Measurements from ENCODE around the gene HHAT.
"Not testable (repeated sequence)": the region's sequence is repeated elsewhere in the genome, so short reads cannot be mapped to it uniquely, and the experiment has no call there.

HHAT gene

DNA sequence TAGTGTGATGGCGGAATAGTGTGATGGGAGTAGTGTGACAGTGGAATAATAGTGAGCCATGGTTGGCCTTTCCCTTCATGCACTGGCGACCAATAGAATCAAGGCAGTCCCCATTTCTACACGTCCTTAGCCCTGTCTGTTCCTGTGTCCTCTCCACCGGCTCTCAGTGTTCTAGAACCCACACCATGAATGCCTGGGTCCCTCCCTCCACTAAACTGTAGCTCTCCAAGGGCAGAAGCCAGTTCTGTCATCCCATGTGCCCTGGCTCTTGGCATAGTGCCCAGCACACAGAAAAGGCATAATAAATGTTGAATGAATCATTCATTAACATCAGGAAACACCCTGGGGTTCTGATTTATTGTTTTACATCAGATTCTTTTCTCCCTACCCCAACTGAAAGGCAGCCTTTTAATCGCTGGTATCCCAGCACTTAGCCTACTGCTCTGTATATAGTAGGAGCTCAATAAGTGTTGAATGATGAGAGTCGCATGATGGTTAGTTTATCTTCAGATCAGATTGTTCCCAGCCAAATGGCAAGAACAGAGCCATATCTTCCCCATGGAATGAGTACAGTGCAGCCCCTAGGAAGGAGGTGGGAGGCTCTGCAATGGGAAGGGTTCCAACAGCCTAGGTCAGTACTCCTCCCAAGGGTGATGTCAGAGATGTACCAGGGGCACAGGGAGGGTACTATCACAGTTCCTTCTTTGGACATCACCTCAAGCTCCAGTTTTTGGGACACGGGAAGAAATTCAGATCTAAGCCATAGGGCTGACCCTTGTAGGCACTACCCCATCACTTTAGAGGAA, 325.7 kb downstream of the HHAT start:
- no peak for DNase-seq

DNA sequence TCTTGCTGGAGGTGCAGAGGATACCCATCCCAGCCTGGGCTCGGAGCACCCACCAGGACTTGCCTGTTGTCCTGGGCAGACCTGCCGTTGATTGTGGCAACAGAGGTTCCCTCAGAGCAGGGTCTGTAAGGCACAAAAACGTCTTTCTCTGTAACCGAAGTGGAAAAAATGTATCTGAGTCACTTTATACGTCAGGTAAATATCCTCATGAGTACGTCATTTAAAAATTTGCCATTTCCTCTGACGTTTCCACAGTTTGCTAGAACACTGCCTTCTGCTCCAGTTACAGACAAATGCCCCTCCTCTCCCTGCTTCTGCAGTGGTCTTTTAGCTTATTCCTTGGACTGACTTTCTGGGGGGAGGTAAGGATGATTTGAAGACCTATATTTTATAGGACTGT, 326.8 kb downstream of the HHAT start:
- no peak for DNase-seq

DNA sequence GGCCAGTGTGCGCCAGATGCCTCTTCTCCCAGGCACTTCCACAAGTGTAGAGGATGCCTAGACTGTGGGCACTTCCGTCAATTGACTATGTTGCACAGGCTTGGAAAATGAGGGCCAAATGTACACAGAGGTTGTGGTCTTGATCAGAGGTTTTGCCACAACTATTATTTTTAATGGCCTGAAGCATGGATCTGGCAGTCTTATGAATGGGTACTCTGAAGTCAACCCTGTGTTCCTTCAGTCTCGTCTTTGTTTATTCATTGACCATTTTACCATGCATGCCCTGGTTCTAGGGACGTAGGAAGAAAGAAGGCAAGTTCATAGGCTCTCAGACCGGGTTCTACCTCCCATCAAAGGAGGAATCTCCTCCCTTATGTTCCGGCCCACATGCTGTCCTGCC, 329.1 kb downstream of the HHAT start:
- DNase-seq = no peak

DNA sequence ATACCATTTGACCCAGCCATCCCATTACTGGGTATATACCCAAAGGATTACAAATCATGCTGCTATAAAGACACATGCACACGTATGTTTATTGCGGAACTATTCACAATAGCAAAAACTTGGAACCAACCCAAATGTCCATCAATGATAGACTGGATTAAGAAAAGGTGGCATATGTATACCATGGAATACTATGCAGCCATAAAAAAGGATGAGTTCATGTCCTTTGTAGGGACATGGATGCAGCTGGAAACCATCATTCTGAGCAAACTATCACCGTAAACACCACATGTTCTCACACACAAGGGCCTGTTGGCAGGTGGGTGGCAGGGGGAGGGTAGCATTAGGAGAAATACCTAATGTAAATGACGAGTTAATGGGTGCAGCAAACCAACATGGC, 332.8 kb downstream of the HHAT start:
- DNase-seq = not testable (repeated sequence)

DNA sequence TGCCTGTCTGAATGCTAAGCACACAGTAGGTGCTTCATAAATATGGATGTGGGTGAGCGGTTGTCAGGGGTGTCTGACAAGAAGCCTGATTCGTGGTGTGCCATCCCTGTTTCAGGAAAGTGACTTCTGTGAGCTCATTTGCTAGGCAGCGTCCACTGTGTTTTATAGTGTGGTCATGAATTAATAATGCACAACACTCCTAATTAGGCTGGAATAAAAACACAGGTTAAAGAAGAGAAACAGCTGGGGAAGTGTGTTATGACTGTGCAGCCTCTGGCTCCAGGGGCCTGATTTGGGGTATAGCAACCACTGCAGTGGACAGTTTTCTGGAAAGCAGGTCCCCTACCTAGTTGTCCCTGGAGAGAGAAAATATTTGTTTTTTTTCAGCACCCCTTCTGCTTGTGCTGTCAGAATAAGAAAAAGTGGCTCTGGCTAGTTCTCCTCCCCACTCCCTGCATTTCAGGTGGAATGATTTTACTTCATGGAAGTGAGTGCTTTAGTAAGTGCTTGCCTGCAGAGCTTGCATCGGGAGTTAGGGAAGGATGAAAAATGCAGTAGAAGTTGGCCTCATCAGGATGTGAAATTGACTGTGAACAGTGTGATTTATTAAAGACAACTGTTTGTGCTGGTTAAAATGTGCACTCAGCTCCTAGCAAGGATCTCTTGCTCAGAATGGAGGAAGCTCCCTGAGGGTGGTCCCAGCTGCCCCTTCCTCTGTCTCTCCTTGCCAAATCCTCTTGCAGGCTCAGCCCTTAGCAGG, 333.8 kb downstream of the HHAT start:
- DNase-seq = no peak

DNA sequence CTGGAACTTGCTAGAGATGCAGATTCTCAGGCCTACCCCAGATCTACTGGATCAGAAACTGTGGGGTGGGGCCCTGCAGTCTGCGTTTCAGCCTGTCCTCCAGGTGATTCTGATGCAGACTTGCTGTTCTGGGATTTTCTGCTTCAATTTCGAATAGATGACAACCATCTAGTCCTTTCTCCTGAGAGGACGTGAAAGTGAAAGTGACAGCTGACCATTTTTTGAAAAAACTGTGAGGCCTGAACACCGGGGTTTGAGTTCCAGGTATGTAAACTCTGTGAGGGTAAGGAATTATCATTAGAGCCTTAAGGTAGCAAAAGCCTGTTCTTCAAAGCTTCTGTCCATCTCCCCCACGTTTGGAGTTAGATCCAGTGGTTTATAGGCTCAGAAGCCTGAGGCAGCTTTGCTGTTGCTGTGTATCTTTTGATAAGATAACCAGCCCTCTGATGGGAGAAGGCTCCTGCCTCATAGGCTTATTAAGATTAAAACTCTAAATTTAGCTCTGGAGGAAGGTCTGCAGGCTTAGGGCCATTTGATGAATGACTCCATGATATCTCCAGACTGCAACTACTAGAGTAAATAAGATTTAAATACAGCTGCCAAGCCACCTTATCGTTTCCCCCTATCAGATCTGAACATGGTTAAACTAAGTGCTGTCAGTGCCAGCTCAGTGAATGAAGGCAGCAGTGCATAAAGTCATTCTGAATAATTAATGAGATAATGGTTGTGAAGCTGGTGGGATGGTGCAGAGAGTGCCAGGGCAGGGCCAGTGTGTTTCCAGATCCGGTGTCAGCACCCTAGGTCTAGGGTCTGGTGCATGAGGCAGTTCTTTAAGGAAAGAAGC, 335.2 kb downstream of the HHAT start:
- peak; percentile 46 for DNase-seq

DNA sequence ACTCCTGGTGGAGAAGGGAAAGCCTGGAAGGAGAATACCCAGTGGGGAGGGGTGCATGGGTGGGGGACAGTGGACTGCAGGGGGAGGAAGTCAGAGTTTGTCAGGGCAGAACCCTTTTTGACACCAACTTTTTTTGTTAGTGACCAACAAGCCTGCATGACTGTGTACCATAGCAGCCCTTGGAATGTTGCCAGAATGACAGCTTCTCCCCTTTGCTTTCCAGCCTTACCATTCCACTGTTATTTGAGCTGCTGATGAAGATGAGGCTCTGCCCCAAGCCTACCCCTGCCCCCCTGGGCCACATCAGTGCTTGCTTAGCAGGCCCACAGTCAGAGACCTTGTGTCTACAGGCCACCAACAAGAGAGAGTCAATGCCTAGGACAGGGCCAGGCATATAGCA, 341.2 kb downstream of the HHAT start:
- DNase-seq = peak; percentile 15

DNA sequence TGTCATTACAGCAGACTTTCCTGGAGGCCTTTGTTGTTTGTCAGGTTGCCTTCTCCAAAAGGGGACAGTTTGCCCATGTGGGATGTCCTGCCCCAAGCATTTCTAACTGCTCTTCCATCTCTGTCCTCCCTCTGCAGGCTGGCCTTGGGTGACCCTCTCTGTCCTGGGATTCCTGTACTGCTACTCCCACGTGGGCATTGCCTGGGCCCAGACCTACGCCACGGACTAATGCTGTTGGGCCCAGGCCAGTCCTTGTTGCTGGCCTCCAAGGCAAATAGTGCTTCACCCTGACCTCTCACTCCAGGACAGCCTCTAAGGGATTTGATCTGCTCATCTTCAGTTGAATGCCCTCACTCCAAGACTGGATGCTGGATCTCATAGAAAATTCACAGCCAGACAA, 345.4 kb downstream of the HHAT start:
- DNase-seq = no peak

DNA sequence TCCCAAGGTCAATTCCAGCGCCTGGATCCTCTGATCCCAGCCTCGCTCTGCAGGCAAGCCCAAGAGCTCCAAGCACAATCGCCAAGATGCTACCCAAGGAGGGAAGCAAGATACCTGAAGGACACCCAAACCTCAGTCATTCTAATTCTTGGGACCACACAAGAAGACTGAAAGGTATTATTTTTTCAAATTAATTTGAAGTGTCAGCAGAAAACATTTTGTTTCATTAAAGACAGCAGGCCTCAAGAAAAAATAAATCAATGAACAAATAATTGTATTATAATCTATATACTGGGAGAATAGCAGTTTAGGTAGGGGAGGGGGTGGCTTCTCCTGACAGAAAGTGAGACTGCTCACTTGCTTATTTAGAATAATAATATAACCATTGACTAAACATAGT, 347.8 kb downstream of the HHAT start:
- DNase-seq = no peak

DNA sequence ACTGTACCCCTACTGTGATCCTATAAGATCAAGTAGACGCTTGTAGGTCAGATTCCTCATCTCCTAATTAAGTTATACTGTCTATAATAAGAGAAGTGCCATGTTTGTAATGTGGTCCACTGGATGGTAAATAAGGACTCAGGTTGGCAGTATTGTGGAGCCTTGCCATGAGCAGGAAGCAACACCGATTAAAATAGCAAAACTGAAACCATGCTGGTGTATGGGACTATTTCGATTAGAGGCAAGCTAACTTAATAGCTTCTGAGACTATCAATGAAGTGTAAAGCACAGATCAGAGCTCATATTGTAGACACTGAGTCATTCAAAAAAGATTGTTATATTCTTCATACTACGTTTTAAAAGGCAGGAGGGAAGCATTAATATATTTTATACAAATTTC, 348.8 kb downstream of the HHAT start:
- DNase-seq = no peak

DNA sequence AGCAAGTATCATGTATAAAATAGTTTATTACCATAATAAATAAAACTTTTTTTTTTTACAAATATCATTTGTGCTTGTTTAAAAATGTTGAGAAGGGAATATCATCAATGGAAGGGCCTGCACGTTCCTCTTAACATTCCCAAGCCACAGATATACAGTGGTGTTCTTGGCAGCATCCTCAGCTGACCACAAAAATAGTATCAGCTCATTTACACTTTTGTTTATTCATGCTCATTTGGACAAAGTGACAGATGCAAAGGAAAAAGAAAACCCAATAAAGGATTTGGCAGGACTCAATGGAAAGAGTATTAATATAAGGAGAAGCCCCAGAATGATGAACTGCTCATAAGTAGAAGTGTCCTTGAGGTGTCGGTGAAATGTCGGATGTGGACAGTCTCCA, 349.6 kb downstream of the HHAT start:
- no peak for DNase-seq

DNA sequence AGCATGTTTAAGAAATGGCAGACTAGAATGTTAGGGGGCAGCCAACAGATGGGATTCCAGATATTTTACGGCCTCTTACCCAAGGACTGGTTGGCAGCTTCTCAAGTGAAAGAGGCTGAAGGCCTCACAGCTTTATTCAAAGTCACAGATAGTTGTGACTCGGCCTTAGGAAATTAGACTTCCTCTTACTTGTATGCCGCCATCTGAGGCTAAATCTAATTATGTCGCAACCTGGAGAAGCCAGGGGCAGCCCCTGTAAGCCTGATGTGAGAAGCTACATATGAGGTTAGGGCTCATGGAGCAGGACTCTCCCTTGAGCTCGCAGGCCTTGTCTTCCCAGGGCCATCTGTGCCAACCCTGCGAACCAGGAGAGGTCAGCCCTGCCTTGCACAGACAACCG, 352.5 kb downstream of the HHAT start:
- DNase-seq = no peak

DNA sequence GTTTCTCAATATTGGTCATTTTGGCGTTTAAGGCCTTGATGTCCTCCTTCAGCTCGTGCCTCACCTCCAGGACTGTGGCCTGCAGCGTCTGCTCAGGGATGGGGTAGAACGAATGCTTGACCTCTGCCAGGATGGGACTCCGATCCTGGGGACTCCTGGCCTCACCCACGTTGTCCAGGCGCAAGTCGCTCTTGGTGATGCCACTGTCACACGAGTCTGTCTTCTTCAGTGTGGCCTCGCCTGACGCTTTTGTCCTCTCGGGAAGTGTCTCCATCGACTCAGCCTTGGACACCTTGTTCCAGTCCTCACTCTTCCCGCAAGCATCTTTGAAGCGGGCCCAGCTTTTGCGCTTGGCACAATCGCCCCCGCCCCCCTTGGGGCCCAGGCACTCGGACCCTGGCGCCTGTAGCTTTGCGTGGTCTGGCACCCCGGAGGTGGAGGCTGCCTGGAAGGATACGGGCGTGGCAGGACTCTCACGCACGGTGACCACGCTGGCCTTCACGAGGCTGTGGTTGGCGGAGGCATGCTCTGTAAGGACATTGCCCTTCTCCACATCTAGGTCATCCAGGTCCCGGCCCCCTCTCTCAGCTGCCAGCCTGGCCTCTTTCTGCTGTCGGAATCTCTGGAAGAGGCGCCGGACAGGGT, 354.8 kb downstream of the HHAT start:
- no peak for DNase-seq

DNA sequence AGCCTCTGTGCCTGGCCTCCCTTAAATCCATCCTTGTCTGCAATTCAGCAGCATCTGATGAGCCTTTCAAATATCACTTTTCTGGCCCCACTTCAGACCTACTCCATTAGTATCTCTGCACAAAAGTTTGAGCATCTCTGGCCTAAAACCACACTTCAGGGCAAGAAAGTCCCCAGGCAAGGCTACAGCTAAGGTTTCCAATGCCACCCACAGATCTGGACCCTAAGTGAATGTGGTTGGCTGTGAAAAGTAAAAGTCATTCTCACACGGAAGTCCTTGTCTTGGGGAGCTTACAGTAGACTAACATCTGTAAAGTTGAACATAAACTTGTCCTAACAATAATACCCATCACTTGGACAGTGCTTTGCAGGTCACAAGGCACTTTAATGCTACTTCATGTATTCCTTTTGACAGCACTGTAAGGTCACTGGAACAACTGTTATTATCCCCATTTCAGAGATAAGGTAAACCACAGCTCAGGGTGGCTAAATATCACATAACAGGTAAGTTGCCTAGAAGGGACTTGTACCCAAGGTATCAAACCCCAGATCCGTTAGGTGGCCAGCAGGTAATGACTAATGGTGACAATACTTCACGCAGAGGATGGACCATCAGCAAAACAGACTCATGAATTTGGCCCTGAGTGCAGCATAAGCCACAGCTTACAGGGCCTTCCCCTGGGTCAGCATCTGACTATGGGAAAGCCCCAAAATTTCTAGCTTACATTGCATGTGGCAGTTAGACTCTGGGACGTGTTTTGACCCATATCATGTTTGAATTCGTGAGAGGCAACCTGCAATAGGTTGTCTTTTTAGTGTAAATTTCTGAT, 356.0 kb downstream of the HHAT start:
- DNase-seq = no peak

DNA sequence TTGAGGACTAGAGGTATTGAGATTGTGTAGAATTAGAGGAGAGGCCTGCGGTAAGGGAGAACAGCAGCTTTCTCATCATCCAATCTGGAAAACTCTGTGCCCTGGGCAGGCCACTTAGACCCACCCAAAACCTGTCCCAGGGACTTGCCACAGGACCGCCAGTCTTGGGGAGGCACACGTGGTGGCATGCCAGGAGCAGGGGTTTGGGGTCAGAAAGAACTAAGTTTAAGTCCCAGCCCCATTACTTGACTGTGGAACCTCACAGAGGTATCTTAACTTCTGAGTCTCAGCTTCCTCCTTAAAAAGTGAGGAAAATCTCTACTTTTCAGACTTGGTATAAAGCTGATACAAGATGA, 356.6 kb downstream of the HHAT start:
- no peak for DNase-seq

DNA sequence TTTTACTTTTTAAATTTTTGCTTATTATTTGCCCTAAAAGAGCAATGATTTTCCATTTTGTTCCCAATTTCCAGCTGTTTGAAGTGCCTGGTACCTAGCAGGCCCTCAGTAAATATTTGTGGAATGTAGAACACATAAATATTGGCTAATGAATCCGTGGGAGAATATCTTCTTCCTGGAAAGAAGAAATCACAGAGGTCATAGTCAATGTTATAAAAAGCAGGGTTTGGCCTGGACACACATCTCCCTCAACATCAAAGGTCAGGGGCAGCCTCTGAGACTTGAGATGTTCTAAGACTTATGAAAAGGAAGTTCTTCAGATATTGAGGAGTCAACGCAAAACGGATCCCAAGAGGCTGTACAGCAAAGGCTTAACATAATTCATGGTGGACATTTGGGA, 358.1 kb downstream of the HHAT start:
- no peak for DNase-seq

DNA sequence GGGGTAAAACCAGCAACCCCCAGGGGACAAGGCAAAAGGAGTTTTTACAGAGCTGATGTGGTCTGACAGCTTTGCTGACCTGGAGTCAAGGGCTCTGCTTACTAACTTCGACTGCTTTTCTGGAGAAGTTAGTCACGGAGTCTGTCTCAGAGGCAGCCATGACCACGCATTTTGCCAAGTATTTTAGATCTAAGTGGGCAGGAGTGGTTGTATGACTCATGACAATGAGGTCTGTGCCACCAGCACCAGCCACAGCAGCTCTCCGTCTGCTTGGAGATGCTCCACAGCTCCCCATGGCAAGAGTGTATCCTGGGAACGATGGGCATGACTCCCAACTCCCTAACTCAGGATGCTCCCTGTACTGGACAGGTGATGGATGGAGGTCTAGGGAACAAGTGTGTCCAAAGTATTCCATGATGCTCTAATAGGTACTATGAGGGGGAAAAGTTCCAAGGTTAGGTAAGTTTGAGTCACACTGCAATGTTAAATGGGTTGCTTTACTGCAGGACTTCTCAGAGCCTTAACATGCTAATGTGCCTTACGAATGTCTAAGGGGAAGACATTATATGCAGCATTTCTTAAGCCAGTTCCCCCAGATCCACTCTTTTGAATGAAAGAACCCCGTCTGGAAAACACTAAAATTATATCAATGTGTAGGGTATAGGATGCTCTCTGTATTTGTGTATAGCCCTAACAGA, 359.0 kb downstream of the HHAT start:
- DNase-seq = no peak

DNA sequence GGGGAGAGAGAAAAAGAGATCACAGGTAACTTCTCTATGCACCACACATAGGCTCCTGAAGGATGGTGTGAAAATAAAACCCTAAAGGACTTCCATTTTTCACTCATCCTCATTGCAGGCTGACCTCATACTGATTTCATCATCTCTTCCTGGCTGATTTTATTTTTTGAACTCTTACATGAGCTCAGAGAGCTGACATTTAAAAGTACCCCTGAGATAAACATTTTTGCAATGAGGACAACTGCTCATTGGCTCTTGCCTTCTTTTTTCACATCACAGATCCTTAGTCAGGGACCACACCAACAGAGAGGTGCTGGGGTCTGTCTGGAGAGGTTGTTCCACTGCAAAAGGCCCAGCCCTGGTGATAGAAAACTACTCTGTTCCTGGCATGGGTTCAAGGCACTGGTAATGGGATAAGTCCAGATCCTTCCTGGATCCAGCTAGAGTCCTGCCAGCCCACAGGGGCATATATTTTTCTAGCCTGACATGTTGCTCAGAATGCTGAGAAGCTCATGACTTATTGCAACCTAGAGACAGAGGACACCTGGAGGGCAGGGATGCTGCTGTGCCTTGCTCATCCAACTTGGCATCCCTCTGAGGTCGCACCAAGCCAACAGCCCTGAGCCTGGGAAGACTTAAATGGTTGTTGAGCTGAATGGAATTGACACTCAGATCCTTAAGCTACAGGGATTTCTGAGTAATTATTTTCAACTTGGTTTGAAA, 360.0 kb downstream of the HHAT start:
- no peak for DNase-seq

DNA sequence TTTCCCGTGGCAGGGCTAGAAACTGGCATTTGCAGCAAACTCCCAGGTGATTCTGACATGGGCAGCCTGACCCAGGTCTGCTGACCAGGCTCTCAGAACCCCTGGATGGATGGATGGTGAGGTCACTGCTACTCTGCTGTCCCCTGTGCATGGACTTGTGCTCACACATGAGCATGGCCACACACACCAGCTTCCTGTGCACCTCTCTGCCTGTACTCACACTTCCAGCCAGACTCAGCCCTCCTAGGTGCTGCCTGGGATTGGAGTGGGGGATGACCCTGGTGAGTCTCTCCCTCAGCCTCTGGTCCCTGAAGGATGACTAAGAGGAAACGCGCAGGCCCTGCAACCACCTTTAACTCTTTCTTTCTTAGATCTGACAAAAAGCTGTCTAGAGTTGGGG, 361.1 kb downstream of the HHAT start:
- DNase-seq = no peak

DNA sequence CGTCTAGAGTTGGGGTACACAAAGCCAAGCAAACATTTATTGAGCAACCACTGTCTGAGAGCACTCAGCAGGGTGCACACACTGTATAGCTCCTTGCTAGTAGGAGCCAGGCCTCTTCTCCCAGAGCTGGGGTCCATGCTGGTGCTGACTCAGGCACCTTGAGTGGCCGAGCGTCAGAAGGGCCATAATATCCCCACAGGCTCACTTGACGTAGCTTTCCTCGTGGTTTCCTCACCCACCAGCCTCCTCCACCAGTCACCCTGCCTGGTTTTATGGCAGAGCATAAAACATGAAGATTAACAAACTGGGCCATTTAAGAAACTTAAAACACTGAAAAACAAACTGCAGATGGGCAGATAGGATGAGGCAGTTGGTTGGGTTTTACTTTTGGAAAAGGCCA, 361.5 kb downstream of the HHAT start:
- DNase-seq = no peak

DNA sequence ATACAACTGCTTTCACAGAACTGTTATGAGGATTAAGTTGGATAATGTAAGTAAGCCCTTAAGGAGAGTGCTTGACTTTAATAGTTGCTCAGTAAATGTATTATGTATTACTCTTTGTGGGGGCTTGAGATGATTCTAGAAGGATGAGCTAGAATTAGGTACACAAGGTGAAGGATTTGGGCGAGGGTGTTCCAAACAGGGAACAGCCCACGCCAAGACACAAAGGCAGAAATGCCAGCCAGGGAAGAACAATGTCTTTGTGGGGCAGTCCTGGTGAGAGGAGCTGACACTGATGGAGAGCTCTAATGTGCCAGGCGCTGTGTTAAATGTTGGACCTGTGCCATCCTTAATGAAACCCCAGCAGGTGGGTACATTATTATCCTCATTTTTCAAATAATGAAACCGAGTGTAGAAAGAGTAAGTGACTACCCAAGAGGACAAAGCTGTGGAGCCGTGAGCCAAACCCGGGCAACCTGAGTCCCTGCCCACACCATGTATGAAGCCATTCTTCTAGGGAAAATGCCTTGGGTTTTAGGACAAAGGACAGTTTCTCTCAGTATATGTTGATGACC, 362.4 kb downstream of the HHAT start:
- DNase-seq = no peak

Data from NCI-H2029 treated with DMSO at 0.1 percent for 48 hours (cell line).